Brain microvascular endothelial cell (primary cell): ENCODE measurements around the gene SEMA3E.

Experiments used
- DNase-seq: peaks from one replicate; pipeline ENCODE4 v3.0.0-alpha.2; 2020
- H3K27ac ChIP-seq: fragments of 250-450 bp; sonication (Bioruptor Pico); 2 replicates; pipeline ENCODE4 v1.5.1; 2020; ENCODE audit warnings: mild to moderate bottlenecking, moderate library complexity
- H3K27me3 ChIP-seq: fragments of 250-450 bp; sonication (Bioruptor Pico); replicated peaks from 2 replicates; pipeline ENCODE4 v1.5.1; 2020; ENCODE audit warnings: mild to moderate bottlenecking
- H3K36me3 ChIP-seq: fragments of 250-450 bp; sonication (Bioruptor Pico); replicated peaks from 2 replicates; pipeline ENCODE4 v1.5.1; 2020; ENCODE audit warnings: mild to moderate bottlenecking
- H3K4me3 ChIP-seq: 2 replicates; pipeline ENCODE4 v1.5.1; 2011; ENCODE audit warnings: low read depth, mild to moderate bottlenecking, control low read depth, low read length, moderate library complexity
- in situ Hi-C: cut with HindIII; loops from 2 replicates; pipeline ENCODE4 v1.10.0; 2017; ENCODE audit warnings: low sequenced_read_pairs, low pct_ligation_motif_present
- TF ChIP-seq, protein P1 (sequence below): IDR thresholded peaks from 2 replicates; pipeline ENCODE4 v1.5.1; 2011; ENCODE audit warnings: low read depth, mild to moderate bottlenecking, moderate library complexity, low read length, control low read depth, inconsistent platforms; ENCODE audit errors: missing control alignments

The SEMA3E gene

GRCh38 chr7:83338277-83338950, 310.5 kb downstream of the SEMA3E start:
- DNase-seq = no peak
- TF ChIP-seq, protein P1, sequence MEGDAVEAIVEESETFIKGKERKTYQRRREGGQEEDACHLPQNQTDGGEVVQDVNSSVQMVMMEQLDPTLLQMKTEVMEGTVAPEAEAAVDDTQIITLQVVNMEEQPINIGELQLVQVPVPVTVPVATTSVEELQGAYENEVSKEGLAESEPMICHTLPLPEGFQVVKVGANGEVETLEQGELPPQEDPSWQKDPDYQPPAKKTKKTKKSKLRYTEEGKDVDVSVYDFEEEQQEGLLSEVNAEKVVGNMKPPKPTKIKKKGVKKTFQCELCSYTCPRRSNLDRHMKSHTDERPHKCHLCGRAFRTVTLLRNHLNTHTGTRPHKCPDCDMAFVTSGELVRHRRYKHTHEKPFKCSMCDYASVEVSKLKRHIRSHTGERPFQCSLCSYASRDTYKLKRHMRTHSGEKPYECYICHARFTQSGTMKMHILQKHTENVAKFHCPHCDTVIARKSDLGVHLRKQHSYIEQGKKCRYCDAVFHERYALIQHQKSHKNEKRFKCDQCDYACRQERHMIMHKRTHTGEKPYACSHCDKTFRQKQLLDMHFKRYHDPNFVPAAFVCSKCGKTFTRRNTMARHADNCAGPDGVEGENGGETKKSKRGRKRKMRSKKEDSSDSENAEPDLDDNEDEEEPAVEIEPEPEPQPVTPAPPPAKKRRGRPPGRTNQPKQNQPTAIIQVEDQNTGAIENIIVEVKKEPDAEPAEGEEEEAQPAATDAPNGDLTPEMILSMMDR = no peak
- no peaks in the 10 kb centered on the region for H3K36me3 ChIP-seq
- H3K4me3 ChIP-seq = no peak overlapping the region
- in situ Hi-C loops = no loop called here
- no peak overlapping the region for H3K27ac ChIP-seq
- H3K27me3 ChIP-seq = no peaks in the 10 kb centered on the region

DNA sequence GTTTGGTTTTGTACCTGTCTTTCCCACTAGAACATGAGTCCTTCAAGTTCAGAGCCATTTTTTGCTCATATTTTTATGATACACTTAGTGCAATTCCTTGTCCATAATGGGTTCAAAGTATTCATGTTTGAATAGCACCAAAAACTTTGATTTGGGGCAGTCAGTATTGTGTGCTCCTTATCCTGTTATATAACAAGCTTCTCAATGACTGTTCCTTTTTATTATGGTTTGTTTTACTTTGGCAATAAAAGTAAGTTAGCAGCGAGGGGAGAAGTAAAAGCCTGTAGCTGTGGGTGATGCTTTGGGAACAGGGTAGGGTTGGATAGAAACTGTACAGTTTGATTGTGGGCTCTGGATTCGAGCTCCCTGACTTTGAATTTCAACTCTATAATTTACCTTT, 311.9 kb downstream of the SEMA3E start:
- TF ChIP-seq, protein P1 = no peak
- Histone ChIP-seq H3K36me3 (no peaks in the 10 kb centered on the region), H3K27ac (no peak overlapping the region), H3K4me3 (no peak overlapping the region), H3K27me3 (no peaks in the 10 kb centered on the region)
- no peak for DNase-seq
- in situ Hi-C loops = no loop called here

DNA sequence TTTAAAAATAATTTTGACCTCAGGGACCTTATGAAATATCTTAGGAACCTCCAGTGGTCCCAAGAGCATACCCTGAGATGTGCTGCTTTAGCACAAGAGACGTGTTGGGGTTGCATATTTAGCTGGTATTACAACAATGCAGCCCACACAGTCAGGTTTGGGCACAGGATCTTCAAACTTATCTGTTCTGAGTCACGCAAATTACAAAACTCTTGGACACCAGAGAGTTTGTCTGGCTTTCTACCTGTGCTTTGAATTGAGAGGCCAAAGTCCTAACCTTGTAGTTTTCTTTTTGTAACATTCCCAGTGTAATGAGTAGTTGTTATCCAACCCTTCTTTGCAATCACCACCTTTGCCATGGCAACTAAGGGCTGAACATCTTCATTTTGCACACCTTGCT, 322.7 kb downstream of the SEMA3E start:
- Histone ChIP-seq H3K4me3 (no peak overlapping the region), H3K36me3 (no peaks in the 10 kb centered on the region), H3K27ac (no peak overlapping the region), H3K27me3 (no peaks in the 10 kb centered on the region)
- in situ Hi-C loops = no loop called here
- no peak for DNase-seq
- TF ChIP-seq, protein P1 = no peak

- no peak for DNase-seq
- H3K27me3 ChIP-seq = no peaks in the 10 kb centered on the region
- H3K36me3 ChIP-seq = no peaks in the 10 kb centered on the region
- TF ChIP-seq, protein P1 = no peak
- no peak overlapping the region for H3K4me3 ChIP-seq
- in situ Hi-C loops = no loop called here
- no peak overlapping the region for H3K27ac ChIP-seq
Measured at GRCh38 chr7:83325083-83325482, 323.9 kb downstream of the SEMA3E start.

GRCh38 chr7:83324596-83324995, 324.3 kb downstream of the SEMA3E start:
- TF ChIP-seq, protein P1 = no peak
- no peak overlapping the region for H3K27ac ChIP-seq
- no peaks in the 10 kb centered on the region for H3K36me3 ChIP-seq
- in situ Hi-C loops = no loop called here
- no peak for DNase-seq
- H3K4me3 ChIP-seq = no peak overlapping the region
- no peaks in the 10 kb centered on the region for H3K27me3 ChIP-seq

DNA sequence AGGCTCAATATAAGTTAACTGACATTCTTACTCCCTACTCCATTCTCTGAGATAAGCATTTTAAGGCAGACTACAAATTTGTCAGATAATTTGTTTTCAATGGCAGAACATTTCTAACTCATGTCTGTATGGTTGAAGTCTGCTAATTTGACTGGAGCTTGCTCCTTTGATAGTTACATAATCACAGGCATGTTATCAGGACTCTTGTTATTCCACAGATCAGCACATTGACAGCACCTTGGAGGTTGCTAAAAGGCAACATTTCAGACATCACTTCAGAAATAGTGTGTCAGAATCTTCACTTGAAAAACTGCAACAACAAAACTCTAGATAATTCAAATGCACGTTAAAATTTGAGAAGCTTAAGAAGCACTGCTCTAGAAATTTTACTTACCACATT, 327.9 kb downstream of the SEMA3E start:
- Histone ChIP-seq H3K27ac (no peak overlapping the region), H3K27me3 (no peaks in the 10 kb centered on the region), H3K36me3 (no peaks in the 10 kb centered on the region), H3K4me3 (no peak overlapping the region)
- TF ChIP-seq, protein P1 = no peak
- no peak for DNase-seq
- in situ Hi-C loops = no loop called here
